Bronchial epithelial cell (primary cell): Measurements from ENCODE around the gene USP28. TPM values are rescaled to one million over a fixed set of nuclear protein-coding genes. Genes with fewer than 3 reads are reported as not detected.

Source experiments
- DNase-seq: peaks from one replicate; pipeline ENCODE4 v3.0.0-alpha.2; 2010; ENCODE audit warnings: low read depth
- FAIRE-seq: peaks from 2 replicates; lab custom pipeline; 2011; peaks lifted over from hg19 to GRCh38; lab: Jason Lieb, UNC
- H3K27me3 ChIP-seq: 2 replicates; pipeline ENCODE4 v1.5.1; 2011; ENCODE audit warnings: low read length; ENCODE audit not compliant: control insufficient read depth, insufficient read depth
- H3K36me3 ChIP-seq: 2 replicates; pipeline ENCODE4 v1.5.1; 2011; ENCODE audit warnings: low read length; ENCODE audit not compliant: control insufficient read depth, insufficient read depth
- H3K4me3 ChIP-seq: 2 replicates; pipeline ENCODE4 v1.5.1; 2011; ENCODE audit warnings: mild to moderate bottlenecking, low read depth, low read length, control low read depth
- total RNA-seq: library from RNA; depleted of rRNA; stranded (reverse); fragments of >200 nt; gene quantifications from 2 replicates; pipeline ENCODE4 v1.2.1, GENCODE V29; 2014
- TF ChIP-seq, protein P1 (sequence below): IDR thresholded peaks from 2 replicates; pipeline ENCODE4 v1.5.1; 2011; ENCODE audit warnings: mild to moderate bottlenecking, moderate library complexity, low read length, control low read depth, inconsistent platforms; ENCODE audit not compliant: insufficient read depth, severe bottlenecking

USP28 gene
- total RNA-seq, 1 donor from 2014 or later, result 30.0 TPM

DNA sequence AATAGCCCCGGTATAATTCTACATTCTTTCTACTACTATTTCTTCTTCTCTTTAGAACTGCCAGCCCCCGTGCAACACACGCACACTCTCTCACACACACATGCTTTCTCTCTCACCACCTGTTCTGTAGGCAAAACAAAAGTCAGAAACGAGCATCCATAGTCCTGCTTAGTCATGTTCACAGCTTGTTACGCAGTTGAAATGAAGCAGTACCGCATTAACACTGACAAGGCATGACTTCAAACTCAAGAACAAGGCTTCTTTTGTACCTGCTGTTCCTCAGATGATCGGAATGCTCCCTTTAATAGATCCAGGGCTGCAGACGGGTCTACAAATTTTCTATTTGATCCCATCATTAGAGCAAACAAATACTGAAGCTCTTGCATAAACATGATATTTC lies 42.2 kb downstream of the USP28 start:
- peak; percentile 43 for FAIRE-seq
- no peaks in the 10 kb centered on the region for H3K36me3 ChIP-seq
- no peaks in the 10 kb centered on the region for H3K27me3 ChIP-seq
- H3K4me3 ChIP-seq, result no peak overlapping the region
- no peak for DNase-seq
- TF ChIP-seq, protein P1, sequence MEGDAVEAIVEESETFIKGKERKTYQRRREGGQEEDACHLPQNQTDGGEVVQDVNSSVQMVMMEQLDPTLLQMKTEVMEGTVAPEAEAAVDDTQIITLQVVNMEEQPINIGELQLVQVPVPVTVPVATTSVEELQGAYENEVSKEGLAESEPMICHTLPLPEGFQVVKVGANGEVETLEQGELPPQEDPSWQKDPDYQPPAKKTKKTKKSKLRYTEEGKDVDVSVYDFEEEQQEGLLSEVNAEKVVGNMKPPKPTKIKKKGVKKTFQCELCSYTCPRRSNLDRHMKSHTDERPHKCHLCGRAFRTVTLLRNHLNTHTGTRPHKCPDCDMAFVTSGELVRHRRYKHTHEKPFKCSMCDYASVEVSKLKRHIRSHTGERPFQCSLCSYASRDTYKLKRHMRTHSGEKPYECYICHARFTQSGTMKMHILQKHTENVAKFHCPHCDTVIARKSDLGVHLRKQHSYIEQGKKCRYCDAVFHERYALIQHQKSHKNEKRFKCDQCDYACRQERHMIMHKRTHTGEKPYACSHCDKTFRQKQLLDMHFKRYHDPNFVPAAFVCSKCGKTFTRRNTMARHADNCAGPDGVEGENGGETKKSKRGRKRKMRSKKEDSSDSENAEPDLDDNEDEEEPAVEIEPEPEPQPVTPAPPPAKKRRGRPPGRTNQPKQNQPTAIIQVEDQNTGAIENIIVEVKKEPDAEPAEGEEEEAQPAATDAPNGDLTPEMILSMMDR, result no peak

DNA sequence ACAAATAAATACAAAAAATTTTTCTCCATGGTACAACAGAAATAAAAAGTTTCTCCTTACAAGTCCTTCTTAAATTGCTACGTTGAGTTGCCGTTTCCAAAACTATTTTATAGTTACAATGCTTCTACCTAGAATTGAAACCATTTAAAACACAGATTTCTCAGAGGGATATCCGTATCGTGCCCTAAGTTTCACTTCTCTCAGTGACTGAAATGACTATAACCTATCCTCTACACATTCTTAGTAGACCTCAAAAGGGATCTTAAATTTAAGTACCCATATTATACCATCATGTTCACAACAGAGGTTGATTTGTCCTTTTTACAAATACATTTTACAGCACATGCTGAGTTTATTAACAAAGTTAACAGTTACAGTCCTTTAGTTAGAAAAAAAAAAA lies 44.1 kb downstream of the USP28 start:
- FAIRE-seq (no peak), DNase-seq (no peak)
- Histone ChIP-seq H3K36me3 (no peaks in the 10 kb centered on the region), H3K27me3 (no peaks in the 10 kb centered on the region), H3K4me3 (no peak overlapping the region)
- TF ChIP-seq, protein P1, result no peak

DNA sequence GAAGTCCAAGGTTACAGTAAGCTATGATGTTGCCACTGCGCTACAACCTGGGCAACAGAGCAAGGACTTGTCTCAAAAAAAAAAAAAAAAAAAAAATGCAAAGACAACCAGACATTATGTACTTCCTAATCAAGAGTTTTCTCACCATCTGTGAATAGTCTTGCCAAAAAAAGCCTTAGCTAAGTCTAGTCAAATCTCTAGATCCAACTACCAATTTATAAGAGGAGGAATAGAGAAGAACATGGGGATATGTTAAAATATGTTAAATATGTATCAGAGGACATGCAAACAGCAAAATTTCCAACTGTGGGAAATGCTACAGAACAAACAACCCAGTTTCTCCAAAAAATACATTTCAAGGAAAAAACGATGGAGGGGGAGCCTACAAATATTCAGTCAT lies 45.6 kb downstream of the USP28 start:
- Histone ChIP-seq H3K36me3 (no peaks in the 10 kb centered on the region), H3K4me3 (no peak overlapping the region), H3K27me3 (no peaks in the 10 kb centered on the region)
- TF ChIP-seq, protein P1, result no peak
- FAIRE-seq (no peak), DNase-seq (no peak)

DNA sequence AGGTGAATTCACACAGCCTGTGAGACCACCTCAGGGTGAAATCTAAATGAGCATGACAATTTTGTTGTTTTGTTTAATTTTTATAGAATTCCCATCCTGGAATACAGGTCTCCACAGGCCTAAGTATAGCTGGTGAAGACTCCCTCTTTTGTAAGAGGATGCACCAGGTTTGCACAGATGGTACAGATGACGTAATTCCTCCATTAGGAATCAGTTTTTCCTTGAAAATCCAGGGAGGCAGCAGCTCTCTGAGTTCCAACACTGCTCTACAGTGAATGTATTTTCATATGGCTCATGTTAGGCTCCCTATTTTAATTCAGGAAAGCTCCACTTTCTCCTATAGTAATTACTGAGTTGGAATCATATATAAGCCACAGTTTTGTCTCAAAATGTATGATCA lies 47.2 kb downstream of the USP28 start:
- FAIRE-seq, result no peak
- Histone ChIP-seq H3K4me3 (no peak overlapping the region), H3K27me3 (no peaks in the 10 kb centered on the region), H3K36me3 (no peaks in the 10 kb centered on the region)
- no peak for DNase-seq
- TF ChIP-seq, protein P1, result no peak

DNA sequence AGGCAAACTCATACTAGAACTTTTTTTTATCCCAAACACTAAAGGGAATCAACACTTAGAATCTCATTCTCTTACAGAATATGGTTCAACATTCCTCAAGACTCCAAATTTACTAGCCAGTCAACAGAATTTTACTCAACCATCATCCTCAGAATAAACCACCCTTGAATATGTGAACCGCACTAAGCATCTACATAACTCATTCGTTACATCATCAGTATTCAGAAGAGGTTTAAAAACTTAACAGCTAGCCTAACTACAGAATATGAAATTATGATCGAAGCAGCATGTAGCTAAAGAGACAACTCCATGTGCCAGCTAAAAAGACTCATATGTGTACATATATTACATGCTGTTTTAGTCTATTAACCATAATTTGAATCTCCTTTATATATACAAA lies 47.9 kb downstream of the USP28 start:
- TF ChIP-seq, protein P1, result no peak
- FAIRE-seq, result no peak
- H3K36me3 ChIP-seq, result no peaks in the 10 kb centered on the region

DNA sequence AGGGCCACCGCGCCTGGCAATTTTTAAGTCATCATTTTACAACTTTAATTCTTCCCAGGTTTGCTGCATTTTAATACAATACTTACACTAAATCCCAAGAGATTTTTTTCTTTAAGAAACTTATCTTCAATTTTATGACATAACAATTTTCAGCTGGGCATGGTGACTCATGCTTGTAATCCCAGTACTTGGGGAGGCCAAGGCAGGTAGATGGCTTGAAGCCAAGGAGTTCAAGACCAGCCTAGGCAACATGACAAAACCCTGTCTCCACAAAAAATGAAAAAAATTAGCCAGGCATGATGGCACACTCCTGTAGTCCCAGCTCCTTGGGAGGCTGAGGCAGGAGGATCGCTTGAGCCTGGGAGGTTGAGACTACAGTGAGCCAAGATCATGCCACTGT lies 56.9 kb downstream of the USP28 start:
- TF ChIP-seq, protein P1, result no peak
- H3K4me3 ChIP-seq, result no peak overlapping the region
- no peaks in the 10 kb centered on the region for H3K27me3 ChIP-seq
- FAIRE-seq, result no peak
- peak; percentile 51 for DNase-seq
- H3K36me3 ChIP-seq, result no peaks in the 10 kb centered on the region

More for the DNA sequence above, 47.9 kb downstream of the USP28 start:
- no peak for DNase-seq
- Histone ChIP-seq H3K4me3 (no peak overlapping the region), H3K27me3 (no peaks in the 10 kb centered on the region)
